GM21447 (cell line): ENCODE data around the gene DIPK2A.

Experiments
- ATAC-seq: cut with Tn5 transposase; IDR thresholded peaks from one replicate; pipeline ENCODE4 v1.9.1; 2021; ENCODE audit not compliant: unreplicated experiment

DIPK2A gene

GRCh38 chr3:143971359-143972154, at the start of gene DIPK2A:
Gene DIPK2A, plus strand, starts transcription at chr3:143971823. Its CDS starts 510 bp downstream, at chr3:143972333.
- ATAC-seq = peak; percentile 50

GRCh38 chr3:143924522-143925285, 46.9 kb upstream of the DIPK2A start:
- ATAC-seq = peak; percentile 88

GRCh38 chr3:143928056-143928455, 43.6 kb upstream of the DIPK2A start:
- ATAC-seq = no peak

GRCh38 chr3:143928541-143929255, 42.9 kb upstream of the DIPK2A start:
- no peak for ATAC-seq

GRCh38 chr3:143934791-143935190, 36.8 kb upstream of the DIPK2A start:
- no peak for ATAC-seq

DNA sequence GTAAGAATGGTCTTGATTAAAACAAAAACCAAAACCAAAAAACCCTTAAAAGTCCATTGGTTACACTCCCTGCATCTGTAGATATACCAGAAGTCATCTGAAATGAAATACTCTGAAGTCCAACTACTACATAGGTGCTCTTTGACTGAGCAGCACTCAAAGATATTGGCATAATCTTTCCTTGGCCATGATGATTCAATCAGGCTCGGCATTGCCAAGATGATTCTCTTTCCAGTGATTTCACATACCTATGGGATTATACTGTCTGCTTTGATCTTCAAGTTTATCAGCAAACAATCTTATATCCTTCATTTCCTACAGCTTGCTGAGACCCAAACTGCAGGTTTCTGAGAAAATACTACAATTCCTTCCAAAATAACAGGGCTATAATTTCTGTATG, 35.9 kb upstream of the DIPK2A start:
- no peak for ATAC-seq

GRCh38 chr3:143950810-143951209, 20.8 kb upstream of the DIPK2A start:
- no peak for ATAC-seq

DNA sequence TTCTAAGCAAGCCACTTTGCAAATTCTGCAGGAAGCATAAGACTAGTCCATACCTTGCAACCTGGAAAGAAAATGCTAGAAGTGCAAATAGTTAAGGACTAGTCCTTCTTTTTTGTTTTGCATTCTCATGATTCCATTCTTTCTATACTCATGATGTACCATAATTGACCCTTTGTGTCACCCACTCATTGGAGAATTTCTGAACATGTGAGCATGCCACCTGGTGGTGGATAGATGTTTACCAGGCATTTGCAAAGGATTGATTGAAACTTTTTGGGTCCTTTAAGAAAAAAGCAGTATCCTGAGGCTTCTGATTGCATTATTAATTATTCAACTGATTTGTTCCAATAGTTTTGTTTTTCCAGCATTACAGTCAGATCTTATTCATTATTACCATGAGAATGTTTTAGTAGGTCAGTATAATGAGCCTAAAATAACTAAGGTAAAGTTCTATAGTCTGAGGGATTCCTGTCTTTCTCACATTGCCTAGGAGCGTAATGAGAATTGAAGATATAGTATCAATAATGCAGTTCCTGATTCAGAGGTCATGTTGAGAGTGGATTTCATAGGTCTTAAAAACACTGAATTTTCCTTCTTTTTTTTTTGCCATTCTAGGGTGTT, 20.2 kb upstream of the DIPK2A start:
- no peak for ATAC-seq

DNA sequence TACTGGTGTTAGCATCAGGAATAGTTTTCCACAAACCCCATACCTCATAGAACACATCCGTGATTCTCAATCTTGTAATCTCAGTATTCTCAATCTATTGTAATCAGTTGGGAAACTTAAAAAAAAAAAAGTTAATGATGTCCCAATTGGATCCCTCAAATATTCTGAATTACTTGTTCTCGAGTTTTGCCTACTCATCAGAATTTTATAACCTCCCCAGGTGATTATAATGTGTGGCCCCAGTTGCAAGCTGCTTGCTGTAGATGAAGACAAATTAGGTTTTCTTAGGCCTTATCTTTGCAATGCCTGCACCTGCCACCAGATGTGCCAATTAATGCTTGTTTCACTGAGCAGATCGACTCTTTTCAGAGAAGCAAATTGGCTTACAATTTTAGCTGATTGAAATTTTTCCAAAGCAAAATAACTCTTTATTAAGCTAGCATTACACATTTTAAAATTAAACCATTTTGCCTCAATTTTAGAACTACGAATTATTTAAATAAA, 19.0 kb upstream of the DIPK2A start:
- no peak for ATAC-seq

DNA sequence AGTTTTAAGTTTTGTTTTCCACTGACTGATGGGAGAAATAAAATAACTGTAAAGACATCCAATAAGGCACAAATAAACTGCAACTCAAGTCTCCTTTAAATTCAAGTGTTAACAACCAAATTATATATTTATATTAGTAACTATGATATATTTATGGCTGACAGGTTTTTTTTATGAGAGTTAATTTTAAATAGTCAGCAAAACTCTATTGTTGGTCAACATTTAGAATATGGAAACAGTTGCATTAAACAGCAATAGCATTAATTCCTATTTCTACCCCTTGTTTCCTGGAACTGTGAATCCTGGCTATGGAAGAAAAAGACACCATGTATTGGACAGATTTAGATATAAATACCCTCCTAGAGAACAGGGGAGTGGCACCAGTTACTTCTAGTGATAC, 16.5 kb upstream of the DIPK2A start:
- ATAC-seq = no peak

DNA sequence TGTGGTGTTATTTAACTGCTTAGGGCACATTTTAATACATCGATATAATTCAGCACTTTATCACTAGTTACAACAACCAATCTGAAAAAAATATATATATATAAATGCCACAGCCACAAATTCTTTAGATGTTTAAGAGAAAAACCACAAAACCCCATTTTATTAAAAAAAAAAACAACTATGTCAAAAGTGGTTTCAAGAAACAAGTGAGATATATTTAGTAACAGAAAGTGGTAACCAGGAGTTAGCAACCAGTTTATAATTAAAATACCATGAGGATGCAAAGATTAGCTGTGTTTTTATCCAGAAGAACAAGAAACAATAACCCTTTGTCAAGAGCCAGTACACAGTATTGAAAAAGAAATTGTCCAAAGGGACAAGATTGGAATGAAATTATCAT, 14.8 kb upstream of the DIPK2A start:
- no peak for ATAC-seq

DNA sequence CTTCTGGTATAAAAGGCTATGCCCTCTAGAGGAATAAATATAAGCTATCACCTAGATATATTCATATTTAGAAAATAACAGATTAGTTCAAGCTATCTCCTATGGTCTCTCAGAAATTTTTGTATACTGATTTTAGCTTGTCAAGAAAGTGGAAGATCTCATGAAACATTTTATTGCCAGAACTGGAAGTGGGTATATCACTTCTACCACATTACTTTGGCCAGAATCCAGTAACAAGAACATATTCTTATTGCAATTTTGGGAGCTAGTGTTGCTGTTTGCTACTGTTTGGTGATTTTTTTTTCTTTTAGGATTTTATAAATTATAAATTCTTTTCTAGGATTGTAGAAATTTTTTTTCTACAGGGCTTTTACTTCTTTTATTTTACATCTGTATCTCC, 14.2 kb upstream of the DIPK2A start:
- no peak for ATAC-seq

- no peak for ATAC-seq
These were observed 12.7 kb upstream of the DIPK2A start for GRCh38 chr3:143958966-143959365.

DNA sequence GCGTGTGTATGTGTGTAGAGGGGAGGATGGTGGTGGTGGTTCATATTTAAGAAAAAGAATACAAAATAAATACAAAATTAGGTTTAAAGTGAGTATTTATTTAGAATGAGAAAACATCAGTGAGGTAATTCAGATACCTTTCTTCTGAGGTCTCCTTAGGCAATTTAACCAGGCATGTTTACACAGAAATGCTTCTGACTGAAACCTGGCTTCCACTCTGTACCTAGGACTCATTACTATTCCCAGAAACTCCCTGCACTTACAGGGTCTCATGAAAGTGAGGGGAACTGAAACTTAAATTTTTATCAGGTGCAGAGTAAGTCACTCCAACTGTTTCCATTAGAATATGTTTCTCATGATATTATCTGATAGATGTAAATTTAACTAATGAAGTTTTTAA, 10.3 kb upstream of the DIPK2A start:
- ATAC-seq = no peak

DNA sequence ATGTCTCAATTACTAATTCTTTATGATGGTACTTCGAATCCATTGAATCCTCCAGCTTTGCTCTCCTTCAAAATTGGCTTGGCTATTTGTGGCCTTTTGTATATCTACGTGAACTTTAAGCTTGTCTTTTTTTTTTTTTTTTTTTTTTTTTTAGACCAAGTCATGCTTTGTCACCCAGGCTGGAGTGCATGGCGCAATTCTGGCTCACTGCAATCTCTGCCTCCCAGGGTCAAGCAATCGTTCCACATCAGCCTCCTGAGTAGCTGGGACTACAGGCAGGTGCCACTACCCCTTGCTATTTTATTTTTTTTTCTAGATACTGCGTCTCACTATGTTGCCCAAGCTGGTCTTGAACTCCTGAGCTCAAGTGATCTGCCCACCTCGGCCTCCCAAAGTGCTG, 7.7 kb upstream of the DIPK2A start:
- ATAC-seq = no peak

GRCh38 chr3:143970773-143971358, 757 bp upstream of the DIPK2A start:
- ATAC-seq = peak; percentile 22

DNA sequence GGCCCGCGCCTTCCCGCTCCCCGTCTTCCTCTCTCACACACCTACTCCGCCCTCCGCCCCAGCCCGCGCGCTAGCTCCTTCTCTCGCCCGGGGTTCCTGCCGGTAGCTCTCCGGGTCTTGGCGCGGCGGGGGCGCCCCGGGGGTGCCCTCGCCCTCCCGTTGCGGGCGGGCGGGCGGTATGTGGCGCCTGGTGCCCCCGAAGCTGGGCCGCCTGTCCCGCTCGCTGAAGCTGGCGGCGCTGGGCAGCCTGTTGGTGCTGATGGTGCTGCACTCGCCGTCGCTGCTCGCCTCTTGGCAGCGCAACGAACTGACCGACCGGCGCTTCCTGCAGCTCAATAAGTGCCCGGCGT, 507 bp downstream of the DIPK2A start:
- no peak for ATAC-seq

GRCh38 chr3:143972505-143973258, 1.1 kb downstream of the DIPK2A start:
- peak; percentile 29 for ATAC-seq

- peak; percentile 30 for ATAC-seq
These were observed 1.8 kb downstream of the DIPK2A start for GRCh38 chr3:143973259-143974021.
